Testis (tissue), 3 donors: Measurements from ENCODE around the gene CENPL. TPM values are rescaled to one million over a fixed set of nuclear protein-coding genes. Genes with fewer than 3 reads are reported as not detected.
"Not testable (repeated sequence)": the region's sequence is repeated elsewhere in the genome, so short reads cannot be mapped to it uniquely, and the experiment has no call there.

ENCODE experiments used
- DNase-seq: peaks from one replicate; pipeline ENCODE4 v3.0.0-alpha.2; 2019
- H3K27ac ChIP-seq, 2 donors: fragments of 200-600 bp; sonication (generic); one replicate each; pipeline ENCODE4 v1.5.1; 2019
- H3K27me3 ChIP-seq: fragments of 200-600 bp; sonication (generic); one replicate; pipeline ENCODE4 v1.5.1; 2019
- H3K36me3 ChIP-seq: fragments of 200-600 bp; sonication (generic); one replicate; pipeline ENCODE4 v1.5.1; 2017; ENCODE audit warnings: low read depth; ENCODE audit errors: missing control alignments
- H3K4me1 ChIP-seq: fragments of 200-600 bp; sonication (generic); one replicate; pipeline ENCODE4 v1.5.1; 2019
- H3K4me3 ChIP-seq, 2 donors: fragments of 200-600 bp; sonication (generic); one replicate each; pipeline ENCODE4 v1.5.1; 2017 to 2019
- H3K9me3 ChIP-seq: fragments of 200-600 bp; sonication (generic); one replicate; pipeline ENCODE4 v1.5.1; 2017
- POLR2A ChIP-seq: fragments of 450-650 bp; IDR thresholded peaks from one replicate; pipeline ENCODE4 v1.6.1; 2017; ENCODE audit warnings: antibody characterized with exemption, mild to moderate bottlenecking, moderate library complexity
- WGBS, 2 donors: methylation state at CpG; one replicate each; pipeline ENCODE4 v1.1.5; 2018; 5-methylcytosine and 5-hydroxymethylcytosine counted together
- intact Hi-C: fragments of 100-400 bp; cut with DNase I; formaldehyde crosslinking; loops from one replicate; pipeline ENCODE4 v1.15.1; 2023; ENCODE audit warnings: low total_unique reads
- polyA plus RNA-seq: library from polyadenylated mRNA; stranded (reverse); fragments of 350-450 nt; fragmentation: Illumina TruSeq; extraction: RNeasy Lipid Tissue Mini Kit (QIAGEN cat#74804); gene quantifications from one replicate; pipeline ENCODE4 v1.2.3, GENCODE V29; 2014; ENCODE audit warnings: low read depth, low replicate concordance; ENCODE audit not compliant: insufficient read depth
- total RNA-seq, 2 donors: library from RNA; depleted of rRNA; stranded (reverse); fragments of >200 nt; gene quantifications; one replicate each; pipeline ENCODE4 v1.2.3, GENCODE V29; 2016
- TF ChIP-seq, protein P1 (sequence below), 3 experiments: fragments of 450-650 bp in 2 of 3; fragments of 200-600 bp in 1 of 3; sonication (generic) in 1 of 3; IDR thresholded peaks; one replicate each; pipeline ENCODE4 v1.5.1; 2016 to 2019; ENCODE audit warnings: antibody characterized with exemption in 3 of 3, mild to moderate bottlenecking in 2 of 3, moderate library complexity in 1 of 3

Gene CENPL
- total and polyA plus RNA-seq, 3 donors from 2014 or later, result 13.2 to 26.5 (median 20.5) TPM

DNA sequence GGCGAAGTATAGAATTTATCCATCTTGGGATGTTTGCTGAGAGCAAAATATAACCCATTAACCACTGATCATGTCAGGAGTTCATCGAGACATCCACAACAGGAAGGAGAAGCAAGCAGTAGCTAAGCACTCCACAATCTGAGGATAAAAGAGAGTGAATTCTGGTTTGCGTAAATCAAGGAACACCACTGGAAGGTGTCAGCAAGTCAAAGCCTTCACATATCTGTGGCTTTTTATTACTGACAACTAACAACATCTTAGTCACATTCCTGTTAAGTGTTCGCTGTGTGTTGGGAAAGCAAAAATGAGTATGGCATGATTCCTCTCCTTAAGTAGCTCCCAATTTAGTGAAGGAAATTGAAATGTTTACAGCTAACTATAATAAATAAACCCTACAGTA is 44.7 kb downstream of the CENPL start:
- Histone ChIP-seq H3K4me3 (no peak overlapping the region), H3K4me1 (no peaks in the 10 kb centered on the region), H3K36me3 (no peaks in the 10 kb centered on the region), H3K27me3 (no peaks in the 10 kb centered on the region), H3K27ac (no peak overlapping the region), H3K9me3 (no peaks in the 10 kb centered on the region)
- intact Hi-C loops, result no loop called here
- TF ChIP-seq, protein P1, sequence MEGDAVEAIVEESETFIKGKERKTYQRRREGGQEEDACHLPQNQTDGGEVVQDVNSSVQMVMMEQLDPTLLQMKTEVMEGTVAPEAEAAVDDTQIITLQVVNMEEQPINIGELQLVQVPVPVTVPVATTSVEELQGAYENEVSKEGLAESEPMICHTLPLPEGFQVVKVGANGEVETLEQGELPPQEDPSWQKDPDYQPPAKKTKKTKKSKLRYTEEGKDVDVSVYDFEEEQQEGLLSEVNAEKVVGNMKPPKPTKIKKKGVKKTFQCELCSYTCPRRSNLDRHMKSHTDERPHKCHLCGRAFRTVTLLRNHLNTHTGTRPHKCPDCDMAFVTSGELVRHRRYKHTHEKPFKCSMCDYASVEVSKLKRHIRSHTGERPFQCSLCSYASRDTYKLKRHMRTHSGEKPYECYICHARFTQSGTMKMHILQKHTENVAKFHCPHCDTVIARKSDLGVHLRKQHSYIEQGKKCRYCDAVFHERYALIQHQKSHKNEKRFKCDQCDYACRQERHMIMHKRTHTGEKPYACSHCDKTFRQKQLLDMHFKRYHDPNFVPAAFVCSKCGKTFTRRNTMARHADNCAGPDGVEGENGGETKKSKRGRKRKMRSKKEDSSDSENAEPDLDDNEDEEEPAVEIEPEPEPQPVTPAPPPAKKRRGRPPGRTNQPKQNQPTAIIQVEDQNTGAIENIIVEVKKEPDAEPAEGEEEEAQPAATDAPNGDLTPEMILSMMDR (IDR thresholded peaks at IDR 0.05), result no peak
- no peak for TF ChIP-seq POLR2A
- WGBS, 2 donors, result 96 to 97% methylated on average over 4 of the region's 4 CpGs
- DNase-seq, result no peak

DNA sequence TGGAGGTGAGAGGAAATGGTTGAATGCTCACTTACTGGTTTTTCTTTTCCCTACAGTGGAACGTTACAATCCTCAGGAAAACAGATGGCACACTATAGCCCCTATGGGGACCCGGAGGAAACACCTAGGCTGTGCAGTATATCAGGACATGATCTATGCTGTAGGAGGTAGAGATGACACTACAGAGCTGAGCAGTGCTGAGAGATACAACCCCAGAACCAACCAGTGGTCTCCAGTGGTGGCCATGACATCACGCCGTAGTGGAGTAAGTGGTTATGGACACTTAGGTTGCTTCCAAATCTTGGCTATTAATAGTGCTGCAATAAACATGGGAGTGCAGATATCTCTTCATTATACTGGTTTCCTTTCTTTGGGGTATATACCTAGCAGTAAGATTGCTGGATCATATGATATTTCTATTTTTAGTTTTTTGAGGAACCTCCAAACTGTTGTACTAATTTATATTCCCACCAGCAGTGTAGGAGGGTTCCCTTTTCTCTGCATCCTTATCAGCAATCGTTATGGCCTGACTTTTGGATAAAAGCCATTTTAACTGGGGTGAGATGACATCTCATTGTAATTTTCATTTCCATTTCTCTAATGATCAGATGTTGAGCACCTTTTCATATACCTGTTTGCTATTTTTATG is 49.0 kb downstream of the CENPL start:
- no peak for DNase-seq
- 82 to 85% methylated on average over 5 of the region's 5 CpGs for WGBS, 2 donors
- TF ChIP-seq POLR2A, result no peak
- TF ChIP-seq, protein P1 (IDR thresholded peaks at IDR 0.05), result no peak
- H3K27me3 ChIP-seq, result no peaks in the 10 kb centered on the region
- no peak overlapping the region for H3K27ac ChIP-seq
- no peaks in the 10 kb centered on the region for H3K9me3 ChIP-seq
- intact Hi-C loops, result no loop called here
- H3K4me3 ChIP-seq, result no peak overlapping the region
- H3K4me1 ChIP-seq, result no peaks in the 10 kb centered on the region
- H3K36me3 ChIP-seq, result no peaks in the 10 kb centered on the region

DNA sequence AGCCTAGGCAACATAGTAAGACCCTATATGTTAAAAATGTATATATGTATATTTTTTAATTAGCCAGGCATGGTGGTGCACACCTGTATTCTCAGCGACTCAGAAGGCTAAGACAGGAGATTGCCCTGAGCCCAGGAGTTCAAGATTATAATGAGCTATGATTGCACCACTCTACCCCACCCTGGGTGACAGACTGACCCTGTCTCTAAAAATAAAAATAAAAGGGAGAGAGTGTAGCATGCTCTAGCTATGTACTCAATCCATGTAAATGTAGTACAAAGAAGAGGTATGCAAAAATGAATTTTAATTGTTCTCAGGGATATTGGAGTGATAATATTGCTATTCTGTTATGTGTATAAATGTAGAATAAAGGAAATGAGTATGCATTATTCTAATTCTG is 53.1 kb downstream of the CENPL start:
- Histone ChIP-seq H3K27ac (no peak overlapping the region), H3K9me3 (no peaks in the 10 kb centered on the region), H3K27me3 (no peaks in the 10 kb centered on the region), H3K4me3 (no peak overlapping the region), H3K4me1 (no peaks in the 10 kb centered on the region), H3K36me3 (no peaks in the 10 kb centered on the region)
- intact Hi-C loops, result no loop called here
- 69 to 100% methylated on average over 1 of the region's 1 CpG for WGBS, 2 donors
- TF ChIP-seq POLR2A, result no peak
- TF ChIP-seq, protein P1 (IDR thresholded peaks at IDR 0.05), result no peak
- no peak for DNase-seq

DNA sequence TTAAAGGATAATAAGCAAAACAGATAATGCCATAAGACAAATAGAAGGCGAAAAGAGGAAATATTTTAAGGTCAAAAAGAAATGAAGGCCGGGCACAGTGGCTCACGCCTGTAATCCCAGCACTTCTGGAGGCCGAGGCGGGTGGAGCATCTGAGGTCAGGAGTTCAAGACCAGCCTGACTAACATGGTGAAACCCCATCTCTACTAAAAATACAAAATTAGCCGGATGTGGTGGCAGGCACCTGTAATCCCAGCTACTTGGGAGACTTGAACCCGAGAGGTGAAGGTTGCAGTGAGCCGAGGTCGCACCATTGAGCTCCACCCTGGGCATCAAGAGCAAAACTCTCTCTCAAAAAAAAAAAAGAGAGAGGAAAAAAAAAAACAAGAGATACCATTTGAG is 54.4 kb downstream of the CENPL start:
- H3K27me3 ChIP-seq, H3K4me3 ChIP-seq, H3K9me3 ChIP-seq, H3K36me3 ChIP-seq, H3K4me1 ChIP-seq, intact Hi-C loops, H3K27ac ChIP-seq, DNase-seq: not testable (repeated sequence)
- 80 to 88% methylated on average over 9 of the region's 9 CpGs for WGBS, 2 donors

DNA sequence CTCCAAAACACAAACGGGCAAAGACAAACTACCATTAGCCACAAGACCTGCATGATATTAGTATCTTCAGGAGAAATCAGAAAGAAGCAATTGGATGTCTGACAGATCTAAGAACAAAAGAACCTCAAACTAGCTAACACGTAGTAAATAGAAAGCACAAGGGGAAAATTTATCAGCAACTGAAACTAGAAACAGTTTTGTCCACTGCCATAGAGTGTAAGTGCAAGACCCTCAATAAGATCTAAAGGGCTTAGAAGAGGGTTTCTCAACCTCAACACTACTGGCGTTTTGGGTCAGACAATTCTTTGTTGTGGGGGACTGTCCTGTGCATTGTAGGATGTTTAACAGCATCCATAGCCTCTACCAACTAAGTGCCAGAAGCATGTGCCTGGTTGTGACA is 55.9 kb downstream of the CENPL start:
- Histone ChIP-seq H3K27me3 (no peaks in the 10 kb centered on the region), H3K4me3 (no peak overlapping the region), H3K27ac (no peak overlapping the region), H3K9me3 (no peaks in the 10 kb centered on the region), H3K36me3 (no peaks in the 10 kb centered on the region), H3K4me1 (no peaks in the 10 kb centered on the region)
- no peak for DNase-seq
- WGBS, 2 donors, result 90 to 95% methylated on average over 3 of the region's 3 CpGs
- intact Hi-C loops, result no loop called here
- TF ChIP-seq, protein P1 (IDR thresholded peaks at IDR 0.05), result no peak
- TF ChIP-seq POLR2A, result no peak
